Activated naive CD8-positive, alpha-beta T cell treated with anti-CD3 and anti-CD28 coated beads for 36 hours (primary cell): ENCODE measurements around the gene PPIH. TPM values are rescaled to one million over a fixed set of nuclear protein-coding genes. Genes with fewer than 3 reads are reported as not detected.
"Not testable (repeated sequence)": the region's sequence is repeated elsewhere in the genome, so short reads cannot be mapped to it uniquely, and the experiment has no call there.

Experiments used
- DNase-seq: peaks from one replicate; pipeline ENCODE4 v3.0.0; 2021
- H3K27ac Mint-ChIP-seq: one replicate; pipeline ENCODE4 v1.8.0; 2022; ENCODE audit warnings: mild to moderate bottlenecking, moderate library complexity, mixed read lengths
- H3K27me3 Mint-ChIP-seq: one replicate; pipeline ENCODE4 v1.8.0; 2022; ENCODE audit warnings: mild to moderate bottlenecking, mixed read lengths
- H3K36me3 Mint-ChIP-seq: one replicate; pipeline ENCODE4 v1.8.0; 2021; ENCODE audit warnings: mild to moderate bottlenecking, mixed read lengths
- H3K4me1 Mint-ChIP-seq: one replicate; pipeline ENCODE4 v1.8.0; 2021; ENCODE audit warnings: mixed read lengths
- H3K4me3 Mint-ChIP-seq: one replicate; pipeline ENCODE4 v1.8.0; 2022; ENCODE audit warnings: mild to moderate bottlenecking, moderate library complexity, mixed read lengths
- H3K9me3 Mint-ChIP-seq: one replicate; pipeline ENCODE4 v1.8.0; 2022; ENCODE audit warnings: mixed read lengths
- total RNA-seq, 2 experiments: library from RNA; stranded (reverse); gene quantifications; one replicate each; pipeline ENCODE4 v1.2.3, GENCODE V29; 2021

PPIH gene
- total RNA-seq, 2 experiments from 2014 or later: 127 to 133 TPM

GRCh38 chr1:42676534-42677087 lies 18.4 kb downstream of the PPIH start:
- Mint-ChIP-seq H3K4me1 (peaks cover 15% of the 10 kb centered on the region), H3K27me3 (no peaks in the 10 kb centered on the region), H3K27ac (no peak overlapping the region), H3K36me3 (peaks cover 29% of the 10 kb centered on the region), H3K9me3 (no peaks in the 10 kb centered on the region), H3K4me3 (no peak overlapping the region)
- DNase-seq: no peak

GRCh38 chr1:42679364-42679983 lies 21.3 kb downstream of the PPIH start:
- peaks cover 31% of the 10 kb centered on the region for H3K36me3 Mint-ChIP-seq
- peaks cover 25% of the 10 kb centered on the region for H3K4me1 Mint-ChIP-seq
- DNase-seq: no peak
- H3K27me3 Mint-ChIP-seq: peaks cover 3% of the 10 kb centered on the region
- H3K9me3 Mint-ChIP-seq: no peaks in the 10 kb centered on the region
- no peak overlapping the region for H3K27ac Mint-ChIP-seq
- H3K4me3 Mint-ChIP-seq: no peak overlapping the region

DNA sequence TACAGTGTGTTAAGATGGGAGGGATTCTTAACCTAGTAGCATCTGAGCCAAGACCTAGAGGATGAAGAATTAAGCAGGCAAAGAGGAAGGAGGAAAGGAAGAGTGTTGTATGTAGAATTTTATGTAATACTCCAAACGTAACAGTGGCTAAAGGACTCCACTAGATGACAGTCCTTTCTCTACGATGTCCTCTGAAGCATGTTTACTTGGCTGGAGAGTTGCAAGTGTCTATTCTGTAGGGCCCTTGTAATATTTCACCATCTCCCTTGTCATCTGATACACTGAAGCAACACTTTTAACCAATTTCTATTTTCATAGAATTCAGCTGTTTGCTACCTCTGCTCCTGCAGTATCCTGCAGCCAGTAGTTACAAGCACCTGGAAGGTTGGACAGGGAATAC lies 21.8 kb downstream of the PPIH start:
- Mint-ChIP-seq H3K4me3 (peak overlapping the region; percentile 92), H3K27ac (no peak overlapping the region), H3K36me3 (peaks cover 36% of the 10 kb centered on the region)

GRCh38 chr1:42680921-42681683 lies 22.9 kb downstream of the PPIH start:
- H3K27me3 Mint-ChIP-seq: peaks cover 3% of the 10 kb centered on the region
- peak overlapping the region; percentile 92 for H3K4me3 Mint-ChIP-seq
- peak overlapping the region; percentile 99 for H3K27ac Mint-ChIP-seq
- peaks cover 42% of the 10 kb centered on the region for H3K36me3 Mint-ChIP-seq
- H3K4me1 Mint-ChIP-seq: peaks cover 40% of the 10 kb centered on the region
- DNase-seq: no peak
- no peaks in the 10 kb centered on the region for H3K9me3 Mint-ChIP-seq

More for the DNA sequence above, 21.8 kb downstream of the PPIH start:
- no peak for DNase-seq
- Mint-ChIP-seq H3K27me3 (peaks cover 3% of the 10 kb centered on the region), H3K9me3 (no peaks in the 10 kb centered on the region), H3K4me1 (peaks cover 31% of the 10 kb centered on the region)

DNA sequence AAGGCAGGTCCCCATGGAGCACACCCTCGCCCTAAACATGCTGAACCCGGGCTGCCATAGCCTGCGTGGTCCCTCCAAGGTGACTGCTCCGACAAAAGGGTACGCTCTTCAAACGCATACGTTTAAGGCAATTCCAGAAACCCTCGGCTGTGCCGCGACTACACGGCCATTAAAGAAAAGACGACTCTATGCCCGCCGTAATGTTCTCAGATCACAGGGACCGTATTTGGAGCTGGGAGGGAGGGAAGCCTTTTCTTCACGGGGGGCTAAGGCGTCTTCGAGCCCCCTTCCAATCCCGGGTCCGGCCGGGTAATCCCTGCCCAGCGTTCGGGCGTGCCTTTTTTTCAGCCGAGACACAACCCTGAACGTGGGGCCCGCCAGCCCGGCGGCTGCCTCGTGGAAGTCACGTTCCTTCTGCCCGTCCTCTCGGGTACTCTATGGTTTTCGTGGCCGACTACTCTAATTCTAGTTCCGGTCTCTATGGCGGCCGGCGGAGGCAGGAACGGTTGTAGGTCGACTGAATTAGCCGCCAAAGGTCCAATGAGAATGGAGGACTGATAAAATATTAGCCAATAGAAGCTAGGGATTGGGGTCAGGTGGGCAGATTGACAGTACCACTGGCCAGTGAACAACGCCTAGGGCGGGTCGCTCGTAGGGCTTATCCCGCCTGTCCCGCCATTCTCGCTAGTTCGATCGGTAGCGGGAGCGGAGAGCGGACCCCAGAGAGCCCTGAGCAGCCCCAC lies 23.7 kb downstream of the PPIH start, which contains the start of gene YBX1:
Gene YBX1, plus strand, starts transcription at position 678 of the 743 bp plus-strand sequence. CDS start 148 bp downstream, outside the sequence.
- Mint-ChIP-seq H3K9me3 (no peaks in the 10 kb centered on the region), H3K27ac (peak within 1 kb of the TSS; percentile 99), H3K27me3 (peaks cover 3% of the 10 kb centered on the region), H3K36me3 (peaks cover 45% of the 10 kb centered on the region), H3K4me3 (peak within 1 kb of the TSS; percentile 99), H3K4me1 (peaks cover 47% of the 10 kb centered on the region)
- DNase-seq: peak; percentile 93

DNA sequence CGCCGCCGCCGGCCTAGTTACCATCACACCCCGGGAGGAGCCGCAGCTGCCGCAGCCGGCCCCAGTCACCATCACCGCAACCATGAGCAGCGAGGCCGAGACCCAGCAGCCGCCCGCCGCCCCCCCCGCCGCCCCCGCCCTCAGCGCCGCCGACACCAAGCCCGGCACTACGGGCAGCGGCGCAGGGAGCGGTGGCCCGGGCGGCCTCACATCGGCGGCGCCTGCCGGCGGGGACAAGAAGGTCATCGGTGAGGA lies 24.2 kb downstream of the PPIH start:
- Mint-ChIP-seq H3K4me3 (peak overlapping the region; percentile 92), H3K27ac (peak overlapping the region; percentile 99)
- DNase-seq: not testable (repeated sequence)

GRCh38 chr1:42682739-42683531 lies 24.7 kb downstream of the PPIH start:
- H3K27me3 Mint-ChIP-seq: peaks cover 3% of the 10 kb centered on the region
- H3K27ac Mint-ChIP-seq: peak overlapping the region; percentile 94
- H3K9me3 Mint-ChIP-seq: no peaks in the 10 kb centered on the region
- H3K36me3 Mint-ChIP-seq: peaks cover 55% of the 10 kb centered on the region
- H3K4me1 Mint-ChIP-seq: peaks cover 57% of the 10 kb centered on the region
- H3K4me3 Mint-ChIP-seq: peak overlapping the region; percentile 99
- DNase-seq: peak; percentile 76

More for the DNA sequence above, 24.2 kb downstream of the PPIH start:
- H3K4me1 Mint-ChIP-seq: peaks cover 52% of the 10 kb centered on the region
- peaks cover 50% of the 10 kb centered on the region for H3K36me3 Mint-ChIP-seq
- not testable (repeated sequence) for H3K9me3 Mint-ChIP-seq, H3K27me3 Mint-ChIP-seq

DNA sequence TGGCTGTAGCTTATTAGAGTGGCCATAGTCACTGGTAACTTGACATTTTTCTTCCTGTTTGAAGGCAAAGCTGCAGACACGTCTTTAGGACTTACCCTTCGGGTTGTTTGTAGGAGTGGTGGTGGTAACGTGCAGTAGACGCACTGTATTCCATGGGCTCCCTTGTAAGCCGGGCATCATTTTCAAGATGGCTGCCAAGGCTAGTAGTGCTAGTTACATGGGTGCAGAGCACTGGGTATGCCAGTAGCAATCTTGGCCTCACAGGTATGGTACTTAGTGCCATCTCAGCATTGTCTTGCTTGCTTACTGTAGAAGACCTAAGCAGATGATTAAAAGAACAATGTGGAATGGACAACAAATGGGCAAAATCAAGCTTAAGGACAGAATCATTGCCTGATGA lies 25.9 kb downstream of the PPIH start:
- peak overlapping the region; percentile 94 for H3K27ac Mint-ChIP-seq
- H3K27me3 Mint-ChIP-seq: peaks cover 3% of the 10 kb centered on the region
- peaks cover 54% of the 10 kb centered on the region for H3K36me3 Mint-ChIP-seq
- peaks cover 65% of the 10 kb centered on the region for H3K4me1 Mint-ChIP-seq
- peak overlapping the region; percentile 99 for H3K4me3 Mint-ChIP-seq
- peak; percentile 17 for DNase-seq
- H3K9me3 Mint-ChIP-seq: no peaks in the 10 kb centered on the region

- H3K4me1 Mint-ChIP-seq: peaks cover 75% of the 10 kb centered on the region
- no peaks in the 10 kb centered on the region for H3K9me3 Mint-ChIP-seq
- H3K27me3 Mint-ChIP-seq: peaks cover 3% of the 10 kb centered on the region
- H3K4me3 Mint-ChIP-seq: peak overlapping the region; percentile 67
- peaks cover 55% of the 10 kb centered on the region for H3K36me3 Mint-ChIP-seq
- H3K27ac Mint-ChIP-seq: no peak overlapping the region
- DNase-seq: no peak
Observed at GRCh38 chr1:42686418-42686817, 28.2 kb downstream of the PPIH start.

- DNase-seq: no peak
- H3K36me3 Mint-ChIP-seq: peaks cover 56% of the 10 kb centered on the region
- peak overlapping the region; percentile 43 for H3K4me3 Mint-ChIP-seq
- no peaks in the 10 kb centered on the region for H3K27me3 Mint-ChIP-seq
- H3K9me3 Mint-ChIP-seq: no peaks in the 10 kb centered on the region
- peaks cover 89% of the 10 kb centered on the region for H3K4me1 Mint-ChIP-seq
- peak overlapping the region; percentile 62 for H3K27ac Mint-ChIP-seq
Observed at GRCh38 chr1:42689912-42690311, 31.7 kb downstream of the PPIH start.

DNA sequence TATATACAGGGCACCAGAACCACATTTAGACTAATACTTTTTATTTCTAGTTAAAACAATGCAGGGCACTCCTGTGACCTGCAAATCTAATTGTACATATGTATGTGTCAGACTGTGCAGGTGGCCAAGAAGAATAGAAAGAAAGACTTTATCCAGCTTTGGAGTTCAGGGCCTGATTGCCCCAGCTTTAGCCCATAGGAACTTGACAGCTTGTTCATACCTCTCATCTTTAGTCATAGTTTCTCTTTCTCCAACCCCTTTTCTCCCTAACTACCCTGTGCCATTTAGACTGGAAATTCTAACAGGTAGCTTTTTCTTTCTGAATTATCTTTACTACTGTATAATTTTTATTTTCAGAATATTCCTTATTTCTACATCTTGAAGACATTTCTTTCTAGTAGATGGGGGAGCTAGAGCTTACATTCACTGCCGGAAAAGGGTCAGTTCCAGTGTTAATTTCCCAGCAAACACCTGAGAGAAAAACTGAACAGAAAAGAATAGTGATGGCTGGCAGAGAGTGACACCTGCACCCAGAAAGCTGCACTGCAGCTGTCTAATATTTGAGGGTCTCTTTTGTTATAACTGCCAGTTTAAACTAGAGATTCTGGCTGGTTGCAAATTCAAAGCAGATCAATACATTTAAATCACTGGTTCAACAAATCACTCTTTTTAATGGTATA lies 32.4 kb downstream of the PPIH start:
- Mint-ChIP-seq H3K36me3 (peaks cover 57% of the 10 kb centered on the region), H3K27ac (peak overlapping the region; percentile 25), H3K4me3 (no peak overlapping the region), H3K9me3 (no peaks in the 10 kb centered on the region), H3K4me1 (peaks cover 89% of the 10 kb centered on the region), H3K27me3 (no peaks in the 10 kb centered on the region)
- DNase-seq: no peak

GRCh38 chr1:42691157-42691498 lies 32.9 kb downstream of the PPIH start:
- peaks cover 58% of the 10 kb centered on the region for H3K36me3 Mint-ChIP-seq
- H3K27ac Mint-ChIP-seq: peak overlapping the region; percentile 67
- H3K9me3 Mint-ChIP-seq: no peaks in the 10 kb centered on the region
- no peak overlapping the region for H3K4me3 Mint-ChIP-seq
- no peaks in the 10 kb centered on the region for H3K27me3 Mint-ChIP-seq
- H3K4me1 Mint-ChIP-seq: peaks cover 86% of the 10 kb centered on the region
- DNase-seq: no peak

GRCh38 chr1:42692461-42692860 lies 34.2 kb downstream of the PPIH start:
- H3K27ac Mint-ChIP-seq: peak overlapping the region; percentile 11
- H3K27me3 Mint-ChIP-seq: no peaks in the 10 kb centered on the region
- peaks cover 51% of the 10 kb centered on the region for H3K36me3 Mint-ChIP-seq
- H3K9me3 Mint-ChIP-seq: no peaks in the 10 kb centered on the region
- H3K4me3 Mint-ChIP-seq: no peak overlapping the region
- no peak for DNase-seq
- peaks cover 75% of the 10 kb centered on the region for H3K4me1 Mint-ChIP-seq

DNA sequence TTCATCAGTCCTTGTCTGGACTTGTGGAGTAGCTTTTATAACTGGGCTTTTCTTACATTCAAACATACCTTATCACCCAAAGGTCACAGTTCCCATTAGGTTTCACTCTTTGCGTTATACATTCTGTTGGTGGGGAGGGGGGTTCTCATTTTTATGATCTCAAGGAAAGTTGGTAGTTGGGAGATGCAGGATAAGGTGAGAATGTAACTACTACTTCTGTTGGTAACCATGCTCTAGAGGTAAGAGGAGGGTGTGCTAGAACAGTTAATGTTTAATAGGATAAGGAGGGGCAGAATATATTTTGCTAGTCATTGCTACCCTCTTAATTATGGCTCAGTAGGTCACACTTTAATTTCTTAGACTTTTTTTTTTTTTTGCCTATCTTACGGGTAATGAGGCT lies 34.7 kb downstream of the PPIH start:
- no peaks in the 10 kb centered on the region for H3K27me3 Mint-ChIP-seq
- peaks cover 71% of the 10 kb centered on the region for H3K4me1 Mint-ChIP-seq
- peaks cover 47% of the 10 kb centered on the region for H3K36me3 Mint-ChIP-seq
- no peaks in the 10 kb centered on the region for H3K9me3 Mint-ChIP-seq
- DNase-seq: no peak
- peak overlapping the region; percentile 11 for H3K27ac Mint-ChIP-seq
- no peak overlapping the region for H3K4me3 Mint-ChIP-seq
